DND-41 (cell line): ENCODE results near the gene ACSM2B.

Source experiments
- ATAC-seq: fragments of 200-7000 bp; cut with Tn5 transposase; 3 replicates; pipeline ENCODE4 v1.9.1; 2021; ENCODE audit warnings: low read depth; ENCODE audit not compliant: insufficient read depth
- DNase-seq: peaks from one replicate; pipeline ENCODE4 v3.0.0-alpha.2; 2020
- H2AFZ ChIP-seq: 2 replicates; pipeline ENCODE4 v1.6.0; 2012; ENCODE audit warnings: low read depth, low read length
- H3K27ac ChIP-seq: 2 replicates; pipeline ENCODE4 v1.5.1; 2012; ENCODE audit warnings: low read length, inconsistent platforms
- H3K27me3 ChIP-seq: fragments of 200-600 bp; sonication (generic); 2 replicates; pipeline ENCODE4 v1.6.0; 2012; ENCODE audit warnings: low read length, mild to moderate bottlenecking, inconsistent platforms; ENCODE audit not compliant: insufficient read depth, poor library complexity
- H3K36me3 ChIP-seq: 2 replicates; pipeline ENCODE4 v1.5.1; 2012; ENCODE audit warnings: low read length, inconsistent platforms; ENCODE audit not compliant: insufficient read depth
- H3K4me1 ChIP-seq: 2 replicates; pipeline ENCODE4 v1.5.1; 2012; ENCODE audit warnings: mild to moderate bottlenecking, low read length; ENCODE audit not compliant: insufficient read depth
- H3K4me2 ChIP-seq: 2 replicates; pipeline ENCODE4 v1.6.0; 2012; ENCODE audit warnings: mild to moderate bottlenecking, moderate library complexity, low read length, inconsistent platforms; ENCODE audit not compliant: insufficient read depth
- H3K4me3 ChIP-seq, 2 experiments: fragments of 200-600 bp in 1 of 2; shearing (Covaris generic) in 1 of 2; 2 replicates each; pipeline ENCODE4 v1.5.1; 2012 to 2016; ENCODE audit warnings: inconsistent platforms in 2 of 2, low read length in 2 of 2, mild to moderate bottlenecking in 2 of 2, low read depth in 1 of 2, moderate library complexity in 1 of 2
- H3K79me2 ChIP-seq: 2 replicates; pipeline ENCODE4 v1.6.0; 2012; ENCODE audit warnings: low read length, inconsistent platforms; ENCODE audit not compliant: insufficient read depth
- H3K9ac ChIP-seq: 2 replicates; pipeline ENCODE4 v1.6.0; 2012; ENCODE audit warnings: low read depth, mild to moderate bottlenecking, inconsistent platforms, low read length, moderate library complexity
- H3K9me3 ChIP-seq: 2 replicates; pipeline ENCODE4 v1.5.1; 2012; ENCODE audit warnings: low read length, moderate library complexity, mild to moderate bottlenecking, inconsistent platforms; ENCODE audit not compliant: insufficient read depth, severe bottlenecking
- H4K20me1 ChIP-seq: 2 replicates; pipeline ENCODE4 v1.6.0; 2012; ENCODE audit warnings: low read length; ENCODE audit not compliant: insufficient read depth
- EZH2 ChIP-seq: IDR thresholded peaks from 3 replicates; pipeline ENCODE4 v1.6.1; 2012; ENCODE audit warnings: borderline replicate concordance, low read depth, mild to moderate bottlenecking, moderate library complexity, low read length, inconsistent platforms; ENCODE audit not compliant: severe bottlenecking
- TF ChIP-seq, protein P1 (sequence below): IDR thresholded peaks from 2 replicates; pipeline ENCODE4 v1.5.1; 2012; ENCODE audit warnings: borderline replicate concordance, low read length, moderate library complexity, mild to moderate bottlenecking; ENCODE audit not compliant: poor library complexity, severe bottlenecking; ENCODE audit errors: extremely low read depth

Gene ACSM2B

DNA sequence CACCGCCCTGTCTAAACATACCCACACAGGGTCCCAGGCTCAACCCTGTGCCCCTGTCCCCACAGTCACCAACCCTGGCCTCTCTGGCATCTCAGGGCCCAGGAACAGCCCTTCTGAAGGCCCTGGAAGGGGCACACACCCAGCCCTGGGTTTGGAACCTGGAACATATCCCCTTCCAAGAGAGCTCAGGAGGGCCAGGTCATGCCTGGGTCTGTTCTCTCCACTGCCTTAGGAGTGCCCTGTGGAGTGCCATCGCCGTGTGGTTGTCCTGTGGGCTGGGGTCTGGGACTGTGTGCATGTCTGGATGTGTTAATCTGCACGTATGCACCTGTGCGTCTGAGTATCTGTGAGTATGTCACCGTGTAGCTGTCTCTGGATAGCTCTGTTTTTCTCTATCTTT, 45.2 kb upstream of the ACSM2B start:
- Histone ChIP-seq H3K36me3 (no peaks in the 10 kb centered on the region), H2AFZ (no peak overlapping the region), H3K4me3 (no peak overlapping the region), H3K9ac (no peak overlapping the region), H3K4me1 (no peaks in the 10 kb centered on the region), H3K27me3 (no peaks in the 10 kb centered on the region), H3K27ac (no peak overlapping the region), H3K4me2 (no peak overlapping the region), H4K20me1 (no peaks in the 10 kb centered on the region), H3K79me2 (no peaks in the 10 kb centered on the region), H3K9me3 (no peaks in the 10 kb centered on the region)
- DNase-seq (no peak), ATAC-seq (no peak)
- no peak for TF ChIP-seq EZH2
- TF ChIP-seq, protein P1, sequence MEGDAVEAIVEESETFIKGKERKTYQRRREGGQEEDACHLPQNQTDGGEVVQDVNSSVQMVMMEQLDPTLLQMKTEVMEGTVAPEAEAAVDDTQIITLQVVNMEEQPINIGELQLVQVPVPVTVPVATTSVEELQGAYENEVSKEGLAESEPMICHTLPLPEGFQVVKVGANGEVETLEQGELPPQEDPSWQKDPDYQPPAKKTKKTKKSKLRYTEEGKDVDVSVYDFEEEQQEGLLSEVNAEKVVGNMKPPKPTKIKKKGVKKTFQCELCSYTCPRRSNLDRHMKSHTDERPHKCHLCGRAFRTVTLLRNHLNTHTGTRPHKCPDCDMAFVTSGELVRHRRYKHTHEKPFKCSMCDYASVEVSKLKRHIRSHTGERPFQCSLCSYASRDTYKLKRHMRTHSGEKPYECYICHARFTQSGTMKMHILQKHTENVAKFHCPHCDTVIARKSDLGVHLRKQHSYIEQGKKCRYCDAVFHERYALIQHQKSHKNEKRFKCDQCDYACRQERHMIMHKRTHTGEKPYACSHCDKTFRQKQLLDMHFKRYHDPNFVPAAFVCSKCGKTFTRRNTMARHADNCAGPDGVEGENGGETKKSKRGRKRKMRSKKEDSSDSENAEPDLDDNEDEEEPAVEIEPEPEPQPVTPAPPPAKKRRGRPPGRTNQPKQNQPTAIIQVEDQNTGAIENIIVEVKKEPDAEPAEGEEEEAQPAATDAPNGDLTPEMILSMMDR = no peak

DNA sequence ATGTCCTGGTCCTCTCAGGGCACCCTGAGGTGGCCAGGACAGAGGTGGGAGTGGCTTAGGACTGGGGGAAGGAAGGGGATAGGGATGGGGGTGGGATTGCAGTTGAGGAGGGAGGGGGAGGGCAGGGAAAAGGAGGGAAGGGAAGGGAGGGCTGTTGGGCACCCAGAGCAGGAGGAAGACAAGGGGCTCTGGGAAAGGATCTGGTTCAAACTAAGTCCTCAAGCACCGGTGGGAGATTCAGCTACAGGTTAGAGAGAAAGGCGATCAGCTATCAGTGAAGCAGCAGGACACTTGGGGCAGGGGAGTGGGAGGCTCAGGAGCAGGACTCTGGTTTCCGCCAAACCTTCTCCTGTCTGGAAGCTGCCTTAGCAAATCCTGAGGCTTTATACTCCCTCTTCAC, 44.6 kb upstream of the ACSM2B start:
- Histone ChIP-seq H3K4me3 (no peak overlapping the region), H3K36me3 (no peaks in the 10 kb centered on the region), H2AFZ (no peak overlapping the region), H3K79me2 (no peaks in the 10 kb centered on the region), H3K9ac (no peak overlapping the region), H3K27me3 (no peaks in the 10 kb centered on the region), H3K4me2 (no peak overlapping the region), H3K27ac (no peak overlapping the region), H3K9me3 (no peaks in the 10 kb centered on the region), H3K4me1 (no peaks in the 10 kb centered on the region), H4K20me1 (no peaks in the 10 kb centered on the region)
- no peak for DNase-seq
- TF ChIP-seq, protein P1 = no peak
- TF ChIP-seq EZH2 = no peak
- ATAC-seq = no peak

DNA sequence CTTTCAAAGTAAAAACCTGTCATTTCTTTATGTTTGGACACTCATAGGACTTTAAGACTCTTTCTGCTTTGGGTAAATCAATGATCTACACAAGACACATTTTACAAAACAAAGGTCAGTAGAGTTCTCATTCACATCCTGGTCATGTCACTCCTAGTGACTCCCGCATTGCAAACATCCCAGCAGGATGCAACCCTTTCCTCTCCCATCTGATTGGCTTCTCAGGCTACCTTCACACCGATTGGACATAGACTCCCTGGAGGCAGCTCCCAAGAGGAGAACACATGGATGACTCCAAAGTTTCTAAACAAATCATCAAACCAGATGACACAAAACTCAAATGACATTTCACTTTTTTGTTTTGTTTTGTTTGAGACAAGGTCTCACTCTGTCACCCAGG, 43.8 kb upstream of the ACSM2B start:
- H4K20me1 ChIP-seq = no peaks in the 10 kb centered on the region
- H3K4me2 ChIP-seq = no peak overlapping the region
- no peaks in the 10 kb centered on the region for H3K27me3 ChIP-seq
- no peaks in the 10 kb centered on the region for H3K79me2 ChIP-seq
- no peaks in the 10 kb centered on the region for H3K4me1 ChIP-seq
- no peak overlapping the region for H3K9ac ChIP-seq
- H2AFZ ChIP-seq = no peak overlapping the region
- no peak for TF ChIP-seq EZH2
- TF ChIP-seq, protein P1 = no peak
- DNase-seq (no peak), ATAC-seq (no peak)
- H3K36me3 ChIP-seq = no peaks in the 10 kb centered on the region
- H3K4me3 ChIP-seq = no peak overlapping the region
- no peaks in the 10 kb centered on the region for H3K9me3 ChIP-seq
- no peak overlapping the region for H3K27ac ChIP-seq

DNA sequence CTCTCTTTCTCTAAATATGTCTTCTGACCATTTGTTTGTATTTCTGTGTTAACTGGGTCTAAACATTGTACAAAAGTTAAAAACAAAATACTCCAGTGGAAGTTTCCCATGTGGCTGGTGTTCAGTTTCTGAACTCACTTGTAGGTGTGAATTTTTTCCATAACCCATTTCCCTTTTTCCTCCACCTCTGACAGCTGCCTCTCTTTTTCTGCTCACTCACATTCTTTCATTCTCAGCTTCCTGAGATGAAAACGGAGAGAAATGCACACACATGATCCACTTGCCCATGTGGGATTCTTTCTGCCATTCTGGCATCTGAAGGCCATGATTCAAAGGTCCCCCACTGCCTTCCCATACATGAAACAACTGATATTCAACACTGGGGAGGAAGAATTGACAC, 41.1 kb upstream of the ACSM2B start:
- H2AFZ ChIP-seq = no peak overlapping the region
- H3K9ac ChIP-seq = no peak overlapping the region
- H3K79me2 ChIP-seq = no peaks in the 10 kb centered on the region
- 0 out of 2 replicates have a peak, but pooled peaks cover 3% of the 10 kb centered on the region for H4K20me1 ChIP-seq
- ATAC-seq (no peak), DNase-seq (no peak)
- no peaks in the 10 kb centered on the region for H3K4me1 ChIP-seq
- H3K36me3 ChIP-seq = no peaks in the 10 kb centered on the region
- no peak for TF ChIP-seq EZH2
- TF ChIP-seq, protein P1 = no peak
- H3K4me3 ChIP-seq = no peak overlapping the region
- H3K27me3 ChIP-seq = no peaks in the 10 kb centered on the region
- no peaks in the 10 kb centered on the region for H3K9me3 ChIP-seq
- no peak overlapping the region for H3K27ac ChIP-seq
- H3K4me2 ChIP-seq = no peak overlapping the region
